Measurements from ENCODE around the gene RALGAPA1. TPM values are rescaled to one million over a fixed set of nuclear protein-coding genes. Genes with fewer than 3 reads are reported as not detected.
A peak's percentile ranks its signal among the peaks of the same experiment; 100 is the strongest.

Gene RALGAPA1
- total and polyA plus RNA-seq, 8 donors = 16.0 to 35.4 (median 28.1) TPM

GRCh38 chr14:35509846-35510245 lies 299.2 kb downstream of the RALGAPA1 start:
- TF ChIP-seq CTCF (IDR thresholded peaks at IDR 0.05) = no peak
- no peak overlapping the region for H3K4me3 ChIP-seq
- H3K27me3 ChIP-seq = no peaks in the 10 kb centered on the region
- intact Hi-C loops (cut with DNase I) = no loop called here
- H3K4me1 ChIP-seq = no peaks in the 10 kb centered on the region
- WGBS, 2 donors = 39 to 47% methylated on average over 2 of the region's 2 CpGs
- FAIRE-seq (no peak), DNase-seq (no peak), ATAC-seq (no peak)
- H3K9me3 ChIP-seq = no peaks in the 10 kb centered on the region
- H3K27ac ChIP-seq = no peak overlapping the region
- no peaks in the 10 kb centered on the region for H3K36me3 ChIP-seq

- H3K36me3 ChIP-seq = no peaks in the 10 kb centered on the region
- no peak for FAIRE-seq
- no peaks in the 10 kb centered on the region for H3K9me3 ChIP-seq
- no peak for TF ChIP-seq CTCF (IDR thresholded peaks at IDR 0.05)
- ATAC-seq = no peak
- H3K27ac ChIP-seq = no peak overlapping the region
- intact Hi-C loops (cut with DNase I) = no loop called here
- no peak for DNase-seq
- no peaks in the 10 kb centered on the region for H3K4me1 ChIP-seq
- no peaks in the 10 kb centered on the region for H3K27me3 ChIP-seq
- H3K4me3 ChIP-seq = no peak overlapping the region
Measured at GRCh38 chr14:35506927-35507326, 302.2 kb downstream of the RALGAPA1 start.

GRCh38 chr14:35506461-35506860 lies 302.6 kb downstream of the RALGAPA1 start:
- FAIRE-seq (no peak), DNase-seq (no peak), ATAC-seq (no peak)
- no peak for TF ChIP-seq CTCF (IDR thresholded peaks at IDR 0.05)
- Histone ChIP-seq H3K9me3 (no peaks in the 10 kb centered on the region), H3K4me1 (no peaks in the 10 kb centered on the region), H3K27me3 (no peaks in the 10 kb centered on the region), H3K27ac (no peak overlapping the region), H3K36me3 (no peaks in the 10 kb centered on the region), H3K4me3 (no peak overlapping the region)
- 71 to 77% methylated on average over 6 of the region's 6 CpGs for WGBS, 2 donors
- intact Hi-C loops (cut with DNase I) = no loop called here

- TF ChIP-seq CTCF (IDR thresholded peaks at IDR 0.05) = no peak
- no peaks in the 10 kb centered on the region for H3K36me3 ChIP-seq
- H3K27me3 ChIP-seq = no peaks in the 10 kb centered on the region
- H3K27ac ChIP-seq = no peak overlapping the region
- no peaks in the 10 kb centered on the region for H3K4me1 ChIP-seq
- no peak for DNase-seq
- intact Hi-C loops (cut with DNase I) = no loop called here
- no peak for FAIRE-seq
- H3K9me3 ChIP-seq = no peaks in the 10 kb centered on the region
- WGBS, 2 donors = 12% methylated on average over 1 of the region's 1 CpG
- ATAC-seq = peak in 1 of 4 donors; percentile 41
- no peak overlapping the region for H3K4me3 ChIP-seq
Measured at GRCh38 chr14:35504260-35504659, 304.8 kb downstream of the RALGAPA1 start.

GRCh38 chr14:35503646-35504045 lies 305.4 kb downstream of the RALGAPA1 start:
- ATAC-seq = no peak
- no peaks in the 10 kb centered on the region for H3K36me3 ChIP-seq
- TF ChIP-seq CTCF (IDR thresholded peaks at IDR 0.05) = no peak
- WGBS, 2 donors = 8 to 9% methylated on average over 3 of the region's 3 CpGs
- no peak overlapping the region for H3K27ac ChIP-seq
- DNase-seq = no peak
- no peaks in the 10 kb centered on the region for H3K9me3 ChIP-seq
- intact Hi-C loops (cut with DNase I) = no loop called here
- no peaks in the 10 kb centered on the region for H3K4me1 ChIP-seq
- H3K27me3 ChIP-seq = no peaks in the 10 kb centered on the region
- no peak for FAIRE-seq
- H3K4me3 ChIP-seq = no peak overlapping the region

All from pancreas (tissue), 10 donors.